SK-N-SH (cell line): ENCODE results near the gene CSTA. TPM values are rescaled to one million over a fixed set of nuclear protein-coding genes. Genes with fewer than 3 reads are reported as not detected.

Source experiments
- CTCF ChIA-PET: fragments of 300-600, 350-600 bp; formaldehyde crosslinking; extraction: SDS; loops from one replicate; lab custom pipeline; 2021; lab: Yijun Ruan, JAX
- POLR2A ChIA-PET: fragments of 350-600 bp; sonication (Branson Sonifier 250); formaldehyde crosslinking; extraction: SDS; loops from one replicate; lab custom pipeline; 2020; ENCODE audit warnings: antibody characterized with exemption, inconsistent platforms; lab: Yijun Ruan, JAX
- DNase-seq: peaks from one replicate; pipeline ENCODE4 v3.0.0; 2012
- H2AFZ ChIP-seq: fragments of 200-600 bp; sonication (generic); 2 replicates; pipeline ENCODE4 v1.8.1; 2016; ENCODE audit warnings: antibody characterized with exemption, mild to moderate bottlenecking, low read depth
- H3F3A ChIP-seq: fragments of 200-600 bp; sonication (generic); replicated peaks from 2 replicates; pipeline ENCODE3; 2016; ENCODE audit warnings: antibody characterized with exemption, mild to moderate bottlenecking; ENCODE audit not compliant: insufficient read depth
- H3K27ac ChIP-seq, 2 experiments: fragments of 200-500 bp in 1 of 2; fragments of 200-600 bp in 1 of 2; sonication (Bioruptor generic) in 1 of 2; sonication (generic), shearing (Covaris generic) in 1 of 2; 2 replicates each; pipeline versions ENCODE4 v1.5.1 to v1.6.1; 2014 to 2016; ENCODE audit warnings: low read depth in 2 of 2, inconsistent platforms in 1 of 2, low read length in 1 of 2, mild to moderate bottlenecking in 1 of 2, mixed read lengths in 1 of 2
- H3K27me3 ChIP-seq: fragments of 200-600 bp; sonication (generic), shearing (Covaris generic); 2 replicates; pipeline ENCODE4 v1.6.1; 2016; ENCODE audit warnings: mixed run types; ENCODE audit not compliant: insufficient read depth
- H3K36me3 ChIP-seq, 2 experiments: fragments of 200-500 bp in 1 of 2; fragments of 200-600 bp in 1 of 2; sonication (Bioruptor generic) in 1 of 2; sonication (generic) in 1 of 2; replicated peaks in 1 of 2; 2 replicates each; pipeline versions ENCODE3 to v1.5.1; 2014 to 2016; ENCODE audit warnings: low read length in 1 of 2, mild to moderate bottlenecking in 1 of 2; ENCODE audit not compliant: insufficient read depth in 2 of 2, control insufficient read depth in 1 of 2
- H3K4me1 ChIP-seq, 2 experiments: fragments of 200-500 bp in 1 of 2; fragments of 200-600 bp in 1 of 2; sonication (Bioruptor generic) in 1 of 2; sonication (generic), shearing (Covaris generic) in 1 of 2; 2 replicates each; pipeline versions ENCODE4 v1.5.1 to v1.6.1; 2014 to 2016; ENCODE audit warnings: low read depth in 1 of 2, low read length in 1 of 2, mixed run types in 1 of 2; ENCODE audit not compliant: insufficient read depth in 2 of 2, control insufficient read depth in 1 of 2
- H3K4me2 ChIP-seq: fragments of 200-600 bp; sonication (generic), shearing (Covaris generic); 2 replicates; pipeline ENCODE4 v1.6.1; 2017; ENCODE audit warnings: mixed run types
- H3K4me3 ChIP-seq, 2 experiments: fragments of 200-500 bp in 1 of 2; fragments of 200-600 bp in 1 of 2; sonication (Bioruptor generic) in 1 of 2; sonication (generic), shearing (Covaris generic) in 1 of 2; 2 replicates each; pipeline versions ENCODE4 v1.5.1 to v1.8.1; 2014 to 2016; ENCODE audit warnings: low read depth in 2 of 2, inconsistent platforms in 1 of 2, low read length in 1 of 2, mild to moderate bottlenecking in 1 of 2, mixed read lengths in 1 of 2, moderate library complexity in 1 of 2
- H3K79me2 ChIP-seq: fragments of 200-600 bp; sonication (generic); 2 replicates; pipeline ENCODE4 v1.8.1; 2017; ENCODE audit warnings: mild to moderate bottlenecking; ENCODE audit not compliant: insufficient read depth
- H3K9ac ChIP-seq: fragments of 200-600 bp; sonication (generic); 2 replicates; pipeline ENCODE4 v1.6.1; 2017; ENCODE audit warnings: mixed run types
- H3K9me2 ChIP-seq: fragments of 200-600 bp; sonication (generic); 2 replicates; pipeline ENCODE4 v1.6.1; 2017; ENCODE audit warnings: mixed run types
- H3K9me3 ChIP-seq: fragments of 200-600 bp; sonication (generic); 2 replicates; pipeline ENCODE4 v1.6.1; 2017; ENCODE audit warnings: mixed run types, mild to moderate bottlenecking, moderate library complexity
- H4K20me1 ChIP-seq: fragments of 200-600 bp; sonication (generic); 2 replicates; pipeline ENCODE4 v1.6.1; 2017; ENCODE audit warnings: mild to moderate bottlenecking, mixed run types; ENCODE audit not compliant: insufficient read depth
- ELF1 ChIP-seq: IDR thresholded peaks from 2 replicates; pipeline ENCODE4 v1.4.0; 2012
- FOSL2 ChIP-seq: IDR thresholded peaks from 2 replicates; pipeline ENCODE4 v1.4.0; 2012; ENCODE audit warnings: low read depth, mild to moderate bottlenecking, moderate library complexity, borderline replicate concordance
- GATA2 ChIP-seq: sonication (generic); formaldehyde crosslinking; IDR thresholded peaks from 2 replicates; pipeline ENCODE4 v1.5.0; 2020; ENCODE audit warnings: mild to moderate bottlenecking, missing genetic modification reagents
- MEF2A ChIP-seq: IDR thresholded peaks from 2 replicates; pipeline ENCODE4 v1.4.0; 2012; ENCODE audit warnings: low read depth, borderline replicate concordance
- MXI1 ChIP-seq: IDR thresholded peaks from 2 replicates; pipeline ENCODE4 v1.6.1; 2012; ENCODE audit warnings: mild to moderate bottlenecking, low read depth, low read length, improper control_type of control experiment
- POLR2AphosphoS5 ChIP-seq: IDR thresholded peaks from 2 replicates; pipeline ENCODE4 v1.6.1; 2012; ENCODE audit warnings: low read depth, low read length
- RAD21 ChIP-seq: IDR thresholded peaks from 2 replicates; pipeline ENCODE4 v1.6.1; 2012; ENCODE audit warnings: mild to moderate bottlenecking, low read length
- RCOR1 ChIP-seq: fragments of 150-350 bp; IDR thresholded peaks from 2 replicates; pipeline ENCODE4 v1.6.1; 2017; ENCODE audit warnings: antibody characterized with exemption, low read length
- RFX5 ChIP-seq: IDR thresholded peaks from 2 replicates; pipeline ENCODE4 v1.6.1; 2012; ENCODE audit warnings: mild to moderate bottlenecking, improper control_type of control experiment, low read length
- RXRA ChIP-seq: IDR thresholded peaks from 2 replicates; pipeline ENCODE4 v1.4.0; 2012; ENCODE audit warnings: low read depth, mild to moderate bottlenecking, borderline replicate concordance
- SMC3 ChIP-seq: IDR thresholded peaks from 2 replicates; pipeline ENCODE4 v1.6.1; 2012; ENCODE audit warnings: low read depth, low read length, improper control_type of control experiment
- TAF1 ChIP-seq: IDR thresholded peaks from 2 replicates; pipeline ENCODE4 v1.6.1; 2012; ENCODE audit warnings: low read depth, mild to moderate bottlenecking, low read length, moderate library complexity, borderline replicate concordance
- TCF12 ChIP-seq: IDR thresholded peaks from 2 replicates; pipeline ENCODE4 v1.4.0; 2012
- TEAD4 ChIP-seq: IDR thresholded peaks from 2 replicates; pipeline ENCODE4 v1.4.0; 2012; ENCODE audit warnings: mild to moderate bottlenecking, borderline replicate concordance; ENCODE audit not compliant: insufficient read depth
- YY1 ChIP-seq: IDR thresholded peaks from 2 replicates; pipeline ENCODE4 v1.4.0; 2012; ENCODE audit warnings: low read depth, mild to moderate bottlenecking
- WGBS: methylation state at CpG from one replicate; pipeline ENCODE4 v1.1.6; 2017; ENCODE audit warnings: low lambda C conversion rate; 5-methylcytosine and 5-hydroxymethylcytosine counted together
- polyA plus RNA-seq, 3 experiments: library from polyadenylated mRNA; depleted of rRNA; stranded (reverse); fragments of >200 nt; gene quantifications; 2 replicates each; pipeline ENCODE4 v1.2.3, GENCODE V29; 2012
- TF ChIP-seq, protein P1 (sequence below): IDR thresholded peaks from 2 replicates; pipeline ENCODE4 v1.4.0; 2012; ENCODE audit warnings: low read depth, borderline replicate concordance
- TF ChIP-seq, protein P2 (sequence below): IDR thresholded peaks from 2 replicates; pipeline ENCODE4 v1.4.0; 2012; ENCODE audit warnings: low read depth, borderline replicate concordance
- TF ChIP-seq, protein P3 (sequence below): fragments of 150-350 bp; IDR thresholded peaks from 2 replicates; pipeline ENCODE4 v1.6.1; 2016; ENCODE audit warnings: mild to moderate bottlenecking, low read depth, low read length
- TF ChIP-seq, protein P4 (sequence below): IDR thresholded peaks from 2 replicates; pipeline ENCODE4; 2012
- TF ChIP-seq, protein P5 (sequence below): IDR thresholded peaks from 2 replicates; pipeline ENCODE4 v1.4.0; 2012; ENCODE audit warnings: low read depth

Gene CSTA
- polyA plus RNA-seq, 1 of the 3 experiments (the other 2 are of a cell fraction): not detected

DNA sequence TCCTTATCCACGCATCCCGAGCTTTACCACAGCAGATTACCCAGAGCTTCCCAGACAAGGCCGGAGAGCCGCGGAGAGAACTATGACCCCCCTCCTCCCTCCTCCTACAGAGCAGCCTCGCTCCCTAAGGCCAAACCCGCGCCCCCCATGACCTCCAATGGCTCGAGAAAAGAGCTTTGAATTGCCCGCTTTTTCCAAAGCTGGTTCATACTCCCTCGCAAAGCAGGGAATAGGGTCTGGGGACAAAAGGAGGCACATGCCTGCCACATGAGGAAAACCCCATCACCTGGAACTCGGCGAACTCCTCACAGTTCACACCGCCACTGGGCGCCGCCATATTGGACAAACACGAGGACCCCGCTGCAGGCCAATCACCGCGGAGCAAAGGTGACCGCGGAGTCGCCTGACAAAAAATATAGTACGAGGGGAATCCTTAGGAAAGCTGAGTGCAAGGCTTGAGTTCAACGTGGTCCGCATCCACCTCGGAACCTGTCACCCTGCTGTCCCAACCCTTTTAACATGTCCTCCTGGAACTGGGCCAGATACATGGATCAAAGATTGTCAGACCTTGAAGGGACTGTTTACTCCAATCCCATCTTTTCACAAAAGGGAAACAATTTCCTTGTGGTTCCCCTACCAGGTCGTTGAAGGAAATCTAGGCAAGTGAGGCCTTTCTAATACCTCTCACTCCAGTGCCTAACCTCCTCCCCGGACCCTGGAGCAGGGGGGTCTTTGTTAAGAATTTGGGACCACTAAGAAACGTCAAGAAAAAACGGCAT is 58.0 kb downstream of the CSTA start, which contains the start of gene MIX23 (continued):
- TF ChIP-seq, protein P1, sequence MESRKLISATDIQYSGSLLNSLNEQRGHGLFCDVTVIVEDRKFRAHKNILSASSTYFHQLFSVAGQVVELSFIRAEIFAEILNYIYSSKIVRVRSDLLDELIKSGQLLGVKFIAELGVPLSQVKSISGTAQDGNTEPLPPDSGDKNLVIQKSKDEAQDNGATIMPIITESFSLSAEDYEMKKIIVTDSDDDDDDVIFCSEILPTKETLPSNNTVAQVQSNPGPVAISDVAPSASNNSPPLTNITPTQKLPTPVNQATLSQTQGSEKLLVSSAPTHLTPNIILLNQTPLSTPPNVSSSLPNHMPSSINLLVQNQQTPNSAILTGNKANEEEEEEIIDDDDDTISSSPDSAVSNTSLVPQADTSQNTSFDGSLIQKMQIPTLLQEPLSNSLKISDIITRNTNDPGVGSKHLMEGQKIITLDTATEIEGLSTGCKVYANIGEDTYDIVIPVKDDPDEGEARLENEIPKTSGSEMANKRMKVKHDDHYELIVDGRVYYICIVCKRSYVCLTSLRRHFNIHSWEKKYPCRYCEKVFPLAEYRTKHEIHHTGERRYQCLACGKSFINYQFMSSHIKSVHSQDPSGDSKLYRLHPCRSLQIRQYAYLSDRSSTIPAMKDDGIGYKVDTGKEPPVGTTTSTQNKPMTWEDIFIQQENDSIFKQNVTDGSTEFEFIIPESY: no peak
- TF ChIP-seq, protein P2, sequence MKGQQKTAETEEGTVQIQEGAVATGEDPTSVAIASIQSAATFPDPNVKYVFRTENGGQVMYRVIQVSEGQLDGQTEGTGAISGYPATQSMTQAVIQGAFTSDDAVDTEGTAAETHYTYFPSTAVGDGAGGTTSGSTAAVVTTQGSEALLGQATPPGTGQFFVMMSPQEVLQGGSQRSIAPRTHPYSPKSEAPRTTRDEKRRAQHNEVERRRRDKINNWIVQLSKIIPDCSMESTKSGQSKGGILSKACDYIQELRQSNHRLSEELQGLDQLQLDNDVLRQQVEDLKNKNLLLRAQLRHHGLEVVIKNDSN: no peak
- TF ChIP-seq RCOR1 (no peak), RXRA (no peak)
- TF ChIP-seq, protein P3, sequence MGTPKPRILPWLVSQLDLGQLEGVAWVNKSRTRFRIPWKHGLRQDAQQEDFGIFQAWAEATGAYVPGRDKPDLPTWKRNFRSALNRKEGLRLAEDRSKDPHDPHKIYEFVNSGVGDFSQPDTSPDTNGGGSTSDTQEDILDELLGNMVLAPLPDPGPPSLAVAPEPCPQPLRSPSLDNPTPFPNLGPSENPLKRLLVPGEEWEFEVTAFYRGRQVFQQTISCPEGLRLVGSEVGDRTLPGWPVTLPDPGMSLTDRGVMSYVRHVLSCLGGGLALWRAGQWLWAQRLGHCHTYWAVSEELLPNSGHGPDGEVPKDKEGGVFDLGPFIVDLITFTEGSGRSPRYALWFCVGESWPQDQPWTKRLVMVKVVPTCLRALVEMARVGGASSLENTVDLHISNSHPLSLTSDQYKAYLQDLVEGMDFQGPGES: no peak

DNA sequence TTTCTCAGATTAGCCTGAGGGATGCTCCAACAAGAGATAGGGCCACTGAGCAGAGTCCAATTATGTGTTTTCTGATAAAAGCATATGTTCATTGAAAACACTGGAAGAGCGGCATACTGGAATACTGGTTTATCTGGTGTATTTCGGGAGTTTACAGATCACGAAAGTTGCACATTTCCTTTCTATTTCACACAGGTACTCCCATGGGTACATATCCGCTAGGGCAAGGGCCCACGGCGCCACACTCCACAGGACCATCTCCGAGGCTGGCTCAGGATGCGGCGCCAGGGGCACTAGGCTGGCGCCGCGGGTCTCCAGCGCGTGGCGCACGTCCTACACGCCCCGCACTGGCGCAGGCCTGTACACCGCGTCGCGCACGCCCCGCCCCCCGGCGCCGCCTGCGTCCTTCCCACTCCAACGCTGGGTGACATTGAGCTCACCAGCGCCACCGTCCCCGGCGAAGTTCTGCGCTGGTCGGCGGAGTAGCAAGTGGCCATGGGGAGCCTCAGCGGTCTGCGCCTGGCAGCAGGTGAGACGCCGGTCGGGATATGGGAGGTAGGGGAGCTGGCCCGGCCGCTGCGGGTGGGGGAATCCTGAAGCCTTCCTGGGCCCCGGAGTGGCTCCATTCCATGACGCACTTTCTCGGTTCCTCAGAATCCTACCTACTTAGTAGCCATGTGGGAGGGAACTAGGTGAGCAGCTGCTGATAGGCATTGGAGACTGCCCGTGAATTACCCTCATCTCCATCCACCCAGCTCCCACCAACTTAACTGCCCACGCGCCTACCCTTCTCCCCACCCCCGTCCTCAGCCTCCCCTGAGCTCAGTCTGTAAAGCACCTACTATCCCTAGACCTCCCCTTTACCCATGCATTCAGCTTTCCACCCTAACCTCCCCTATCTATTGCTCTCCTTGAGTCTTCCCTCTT is 59.0 kb downstream of the CSTA start, which contains the start of gene FAM162A:
Gene FAM162A, plus strand, starts transcription at position 412 of the 927 bp plus-strand sequence. Its CDS starts 84 bp downstream, at position 496.
- H3K9me3 ChIP-seq: no peaks in the 10 kb centered on the region
- peak within 1 kb of the TSS; percentile 78 for H3K9ac ChIP-seq
- peaks cover 0 to 2% of the 10 kb centered on the region in 2 experiments for H3K36me3 ChIP-seq
- ChIA-PET POLR2A (interaction anchor here (0.6 to 2.8 kb wide), 5 partner anchors 9 to 131 kb away, joined by 3 to 21 read pairs (median 6); partner anchors contain the start of genes KPNA1 and WDR5B), CTCF (interaction anchor here (0.6 to 2.4 kb wide), 17 partner anchors 9 to 861 kb away, joined by 3 to 20 read pairs (median 4); partner anchors contain the start of genes DTX3L, PARP9, POLQ and WDR5B)
- no peaks in the 10 kb centered on the region for H3K9me2 ChIP-seq
- peaks cover 6% of the 10 kb centered on the region for H3F3A ChIP-seq
- H3K79me2 ChIP-seq: peaks cover 42% of the 10 kb centered on the region
- H4K20me1 ChIP-seq: no peaks in the 10 kb centered on the region
- H3K27me3 ChIP-seq: no peaks in the 10 kb centered on the region
- H2AFZ ChIP-seq: peak within 1 kb of the TSS; percentile 98
- WGBS: 4% methylated on average over 11 of the region's 52 CpGs
- H3K4me2 ChIP-seq: peak within 1 kb of the TSS; percentile 91
- peak; percentile 93 for DNase-seq
- H3K4me3 ChIP-seq: peak within 1 kb of the TSS; percentile 79 to 98
- H3K4me1 ChIP-seq: peaks cover 8 to 9% of the 10 kb centered on the region in 2 experiments; a peak in 3 of 4 replicates
- peak within 1 kb of the TSS; percentile 61 to 94 for H3K27ac ChIP-seq
- TF ChIP-seq, protein P3: 0 out of 2 replicates have a peak, but pooled peaks have one; percentile 2
- TF ChIP-seq TEAD4 (no peak), POLR2AphosphoS5 (peak; percentile 89), ELF1 (no peak), GATA2 (no peak), YY1 (peak; percentile 68), RFX5 (no peak; the same call in 1 of the 2 replicates), MEF2A (no peak), SMC3 (no peak; the same call in 1 of the 2 replicates), MXI1 (peak; percentile 90), FOSL2 (no peak), TCF12 (peak; percentile 20; the same call in 1 of the 2 replicates), TAF1 (peak; percentile 79), RAD21 (peak; percentile 19; the same call in 1 of the 2 replicates)
- TF ChIP-seq, protein P2: peak; percentile 36; the same call in 1 of the 2 replicates
- TF ChIP-seq, protein P4, sequence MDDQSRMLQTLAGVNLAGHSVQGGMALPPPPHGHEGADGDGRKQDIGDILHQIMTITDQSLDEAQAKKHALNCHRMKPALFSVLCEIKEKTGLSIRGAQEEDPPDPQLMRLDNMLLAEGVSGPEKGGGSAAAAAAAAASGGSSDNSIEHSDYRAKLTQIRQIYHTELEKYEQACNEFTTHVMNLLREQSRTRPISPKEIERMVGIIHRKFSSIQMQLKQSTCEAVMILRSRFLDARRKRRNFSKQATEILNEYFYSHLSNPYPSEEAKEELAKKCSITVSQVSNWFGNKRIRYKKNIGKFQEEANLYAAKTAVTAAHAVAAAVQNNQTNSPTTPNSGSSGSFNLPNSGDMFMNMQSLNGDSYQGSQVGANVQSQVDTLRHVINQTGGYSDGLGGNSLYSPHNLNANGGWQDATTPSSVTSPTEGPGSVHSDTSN: no peak; the same call in 1 of the 2 replicates
- TF ChIP-seq, protein P5, sequence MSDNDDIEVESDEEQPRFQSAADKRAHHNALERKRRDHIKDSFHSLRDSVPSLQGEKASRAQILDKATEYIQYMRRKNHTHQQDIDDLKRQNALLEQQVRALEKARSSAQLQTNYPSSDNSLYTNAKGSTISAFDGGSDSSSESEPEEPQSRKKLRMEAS: peak; percentile 83; the same call in 1 of the 2 replicates
